Stimulated activated CD4-positive, alpha-beta T cell treated with anti-CD3 and anti-CD28 coated beads, Interleukin-2, amount 100 ng/mL, for 4 hours (primary cell): ENCODE data around the gene HCFC1R1.

Source experiments
- DNase-seq: peaks from one replicate; pipeline ENCODE4 v3.0.0-alpha.2; 2020; ENCODE audit warnings: low read depth

Gene HCFC1R1

GRCh38 chr16:3035972-3036725 is 12.4 kb upstream of the HCFC1R1 start:
- DNase-seq: no peak

GRCh38 chr16:3035289-3035971 is 11.7 kb upstream of the HCFC1R1 start:
- DNase-seq: no peak

GRCh38 chr16:3032624-3033023 is 8.9 kb upstream of the HCFC1R1 start:
- no peak for DNase-seq

GRCh38 chr16:3030222-3031212 is 6.8 kb upstream of the HCFC1R1 start:
- no peak for DNase-seq

DNA sequence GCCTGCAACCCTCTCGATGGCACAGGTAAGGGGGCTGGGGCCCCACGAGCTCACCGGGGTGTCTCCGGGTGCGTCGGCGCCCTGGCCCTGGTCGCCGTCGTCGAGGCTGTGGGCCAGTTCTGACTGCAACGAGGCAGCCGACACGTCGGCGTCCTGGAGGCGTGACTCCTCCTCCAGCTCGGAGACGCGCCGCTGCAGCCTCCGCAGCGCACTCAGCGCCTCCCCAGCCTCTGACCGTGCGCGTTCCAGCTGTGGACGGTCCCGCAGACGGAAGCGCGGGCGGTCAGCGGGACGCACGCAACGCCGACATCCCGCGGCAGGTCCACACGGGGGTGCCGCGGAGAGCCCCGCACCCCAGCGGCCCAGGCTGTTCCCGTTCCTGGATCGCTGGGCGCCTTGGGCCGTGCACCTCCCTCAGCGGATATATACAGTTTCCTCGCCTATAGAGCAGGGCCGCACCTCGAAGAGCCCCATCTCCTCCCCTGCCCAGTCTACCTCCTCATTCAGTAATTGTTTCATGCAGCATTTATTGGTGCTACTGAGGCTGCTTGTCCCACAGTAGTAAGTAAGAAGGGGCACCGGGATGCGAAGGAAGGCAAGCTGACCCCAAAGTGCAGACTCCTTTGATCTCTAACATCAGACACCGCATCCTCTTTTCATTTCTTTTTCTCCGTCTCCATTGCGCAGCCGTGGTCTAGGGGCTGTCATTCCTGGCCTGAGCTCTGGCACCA is 5.9 kb upstream of the HCFC1R1 start:
- DNase-seq: no peak

- DNase-seq: no peak
Observed at GRCh38 chr16:3028716-3029319, 5.1 kb upstream of the HCFC1R1 start.

DNA sequence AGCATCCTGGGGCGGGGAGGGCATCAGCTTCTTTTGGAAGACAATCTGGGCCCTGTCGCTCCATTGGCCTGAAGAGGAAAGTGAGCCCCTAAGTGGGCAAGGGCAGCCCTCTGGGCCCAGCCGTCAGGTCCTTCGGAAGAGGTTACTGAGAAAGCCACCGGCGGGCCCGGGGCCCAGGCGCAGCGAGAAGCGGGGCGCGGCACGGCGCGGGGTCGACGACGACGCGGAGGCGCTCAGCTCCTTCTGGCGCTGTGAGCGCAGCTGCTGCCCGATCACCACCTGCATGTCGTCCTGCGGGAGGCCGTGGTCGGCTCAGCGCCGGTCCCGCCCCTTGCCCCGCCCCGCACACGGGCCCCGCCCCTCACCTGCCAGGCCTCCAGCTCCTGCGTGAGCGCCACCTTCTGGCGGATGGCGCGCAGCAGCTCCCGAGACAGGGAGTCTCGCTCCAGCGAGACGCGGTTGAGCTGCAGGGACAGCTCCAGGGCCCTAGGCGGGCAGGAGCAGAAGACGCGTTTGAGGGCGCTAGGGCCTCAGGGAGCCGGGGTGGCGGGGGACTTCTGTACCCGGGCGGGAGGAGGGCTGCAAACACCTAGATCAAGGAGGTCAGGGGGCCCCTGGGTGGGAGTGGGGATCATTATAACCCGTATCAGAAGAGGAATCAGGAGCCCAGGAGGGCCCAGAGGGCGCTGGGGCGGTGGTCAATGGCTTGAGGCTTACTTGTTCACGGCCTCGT is 4.4 kb upstream of the HCFC1R1 start:
- peak; percentile 82 for DNase-seq

DNA sequence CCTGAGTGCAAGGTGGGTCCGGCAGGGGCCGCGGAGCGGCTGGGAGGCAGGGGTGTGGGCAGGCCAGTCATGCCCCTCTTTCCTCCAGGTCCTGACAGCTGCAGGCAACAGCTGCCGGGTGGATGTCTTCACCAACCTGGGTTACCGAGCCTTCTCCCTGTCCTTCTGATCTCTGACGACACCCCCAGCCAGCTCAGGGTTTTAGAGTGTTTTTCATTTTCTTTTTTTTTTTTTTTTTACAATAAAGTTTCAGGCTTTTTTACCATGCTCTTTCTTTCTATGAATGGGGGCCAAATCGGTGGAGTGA is 3.7 kb upstream of the HCFC1R1 start:
- no peak for DNase-seq

- DNase-seq: no peak
Observed at GRCh38 chr16:3026609-3027488, 3.1 kb upstream of the HCFC1R1 start.

GRCh38 chr16:3026003-3026378 is 2.2 kb upstream of the HCFC1R1 start:
- DNase-seq: no peak

DNA sequence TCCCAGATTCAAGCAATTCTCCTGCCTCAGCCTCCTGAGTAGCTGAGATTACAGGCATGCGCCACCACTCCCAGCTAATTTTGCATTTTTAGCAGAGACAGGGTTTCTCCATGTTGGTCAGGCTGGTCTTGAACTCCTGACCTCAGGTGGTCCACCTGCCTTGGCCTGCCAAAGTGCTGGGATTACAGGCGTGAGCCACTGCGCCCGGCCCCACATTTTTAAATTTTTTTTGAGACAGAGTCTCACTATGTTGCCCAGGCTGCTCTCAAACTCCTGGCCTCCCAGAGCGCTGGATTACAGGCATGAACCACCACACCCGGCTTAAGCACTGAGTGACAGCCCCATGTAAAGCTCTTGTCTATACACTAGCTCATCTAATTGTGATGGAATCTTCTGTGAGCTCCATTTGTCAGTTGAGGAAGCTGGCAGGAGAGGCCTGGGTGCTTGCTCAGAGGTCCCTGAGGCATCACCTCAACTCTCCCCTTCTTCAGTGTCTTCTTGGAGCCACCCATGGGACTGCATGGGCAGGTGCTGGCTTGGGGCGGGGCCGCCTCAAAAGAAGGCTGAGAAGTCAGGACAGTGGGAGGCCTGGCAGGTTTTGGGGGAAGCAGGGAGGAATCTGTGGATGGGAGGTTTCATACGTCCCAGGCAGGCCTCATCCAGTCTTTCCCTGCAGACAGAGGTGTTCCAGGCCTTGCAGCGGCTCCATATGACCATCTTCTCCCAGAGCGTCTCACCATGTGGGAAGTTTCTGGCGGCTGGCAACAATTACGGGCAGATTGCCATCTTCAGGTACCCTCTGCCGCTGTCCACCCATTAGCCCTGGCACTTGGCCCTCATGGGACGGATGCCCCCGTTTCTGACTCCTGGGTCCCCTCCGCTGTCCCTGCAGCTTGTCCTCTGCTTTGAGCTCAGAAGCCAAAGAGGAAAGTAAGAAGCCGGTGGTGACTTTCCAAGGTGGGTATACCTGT is 1.6 kb upstream of the HCFC1R1 start:
- DNase-seq: no peak

- no peak for DNase-seq
Observed at GRCh38 chr16:3023415-3023668, 400 bp downstream of the HCFC1R1 start.

DNA sequence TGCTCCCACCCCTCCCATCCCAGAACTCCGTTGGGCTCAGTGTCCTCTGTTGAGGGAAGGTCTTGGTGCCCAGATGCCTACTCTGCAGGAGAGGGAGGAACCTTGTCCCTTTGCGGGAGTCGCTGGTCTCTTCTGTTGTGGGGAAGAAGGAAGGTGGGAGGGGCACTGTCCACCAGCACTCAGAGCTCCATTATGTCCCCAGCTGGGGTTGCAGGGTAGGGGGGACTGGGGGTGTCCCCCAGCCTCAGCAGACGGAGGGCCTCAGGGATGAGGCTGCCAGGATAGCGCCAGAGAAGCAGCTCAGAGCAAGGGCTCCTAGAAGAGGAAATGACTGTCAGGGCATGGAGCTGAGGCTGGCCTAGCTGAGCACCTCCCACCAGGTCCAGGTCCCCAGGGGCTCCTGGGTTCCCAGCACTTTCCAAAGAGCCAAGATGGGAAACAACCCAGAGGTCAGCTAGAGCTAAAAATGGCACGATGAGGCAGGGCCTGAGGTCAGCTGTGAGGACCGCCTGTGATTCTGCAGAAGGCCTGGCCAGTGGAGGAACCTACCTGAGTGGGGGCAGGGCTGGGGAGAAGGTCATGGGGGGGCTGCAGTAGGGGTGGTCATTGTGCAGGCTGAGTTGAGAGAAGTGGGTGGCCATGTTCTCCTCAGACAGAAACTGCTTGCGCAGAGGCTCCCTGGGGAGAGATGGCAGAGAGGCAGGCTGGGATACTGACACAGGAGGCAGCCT is 893 bp downstream of the HCFC1R1 start:
- DNase-seq: no peak

- peak; percentile 91 for DNase-seq
Observed at GRCh38 chr16:3022208-3022683, 1.5 kb downstream of the HCFC1R1 start.

DNA sequence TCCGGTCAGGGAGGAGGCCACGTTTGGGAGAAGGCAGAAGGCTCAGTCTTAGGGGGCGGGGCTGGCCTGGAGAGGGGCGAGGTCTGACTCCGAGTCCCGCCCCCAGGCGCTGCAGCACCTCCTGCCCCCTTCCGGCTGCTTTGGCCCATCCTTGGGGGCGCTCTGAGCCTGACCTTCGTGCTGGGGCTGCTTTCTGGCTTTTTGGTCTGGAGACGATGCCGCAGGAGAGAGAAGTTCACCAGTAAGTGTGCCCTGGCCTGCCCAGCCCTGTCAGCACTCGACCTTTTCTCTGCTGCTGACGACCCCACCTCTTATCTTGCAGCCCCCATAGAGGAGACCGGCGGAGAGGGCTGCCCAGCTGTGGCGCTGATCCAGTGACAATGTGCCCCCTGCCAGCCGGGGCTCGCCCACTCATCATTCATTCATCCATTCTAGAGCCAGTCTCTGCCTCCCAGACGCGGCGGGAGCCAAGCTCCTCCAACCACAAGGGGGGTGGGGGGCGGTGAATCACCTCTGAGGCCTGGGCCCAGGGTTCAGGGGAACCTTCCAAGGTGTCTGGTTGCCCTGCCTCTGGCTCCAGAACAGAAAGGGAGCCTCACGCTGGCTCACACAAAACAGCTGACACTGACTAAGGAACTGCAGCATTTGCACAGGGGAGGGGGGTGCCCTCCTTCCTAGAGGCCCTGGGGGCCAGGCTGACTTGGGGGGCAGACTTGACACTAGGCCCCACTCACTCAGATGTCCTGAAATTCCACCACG is 2.1 kb downstream of the HCFC1R1 start:
- DNase-seq: peak; percentile 84

- DNase-seq: peak; percentile 62
Observed at GRCh38 chr16:3020604-3021448, 2.9 kb downstream of the HCFC1R1 start.

DNA sequence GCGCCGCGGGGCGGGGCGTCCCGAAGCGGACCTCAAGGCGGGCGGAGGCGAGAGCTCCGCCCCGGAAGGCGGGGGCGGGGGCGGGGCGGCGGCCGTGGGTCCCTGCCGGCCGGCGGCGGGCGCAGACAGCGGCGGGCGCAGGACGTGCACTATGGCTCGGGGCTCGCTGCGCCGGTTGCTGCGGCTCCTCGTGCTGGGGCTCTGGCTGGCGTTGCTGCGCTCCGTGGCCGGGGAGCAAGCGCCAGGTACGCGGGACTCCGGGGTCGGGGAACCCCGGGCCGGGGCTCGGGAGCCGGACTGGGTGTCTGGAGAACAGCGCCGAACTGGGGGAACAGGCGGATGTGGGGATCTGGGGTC is 3.5 kb downstream of the HCFC1R1 start, which contains the start of gene TNFRSF12A:
TSS of gene TNFRSF12A (plus strand) at position 122 of the 357 bp plus-strand sequence. CDS start at position 152, 30 bp downstream.
- DNase-seq: no peak
